Naive B cell (primary cell): Measurements from ENCODE around the gene ITGA7. TPM values are rescaled to one million over a fixed set of nuclear protein-coding genes. Genes with fewer than 3 reads are reported as not detected.

Source experiments
- ATAC-seq, 2 donors: fragments of 150-1000 bp; cut with Tn5 transposase; 2 replicates each; pipeline ENCODE4 v1.10.0; 2021; ENCODE audit warnings: low read depth in 2 of 2, mild to moderate bottlenecking in 2 of 2, moderate library complexity in 2 of 2
- DNase-seq: peaks from one replicate; pipeline ENCODE4 v3.0.0; 2022
- H3K27ac Mint-ChIP-seq, 6 donors: one replicate each; pipeline ENCODE4 v1.8.0; 2020 to 2022; ENCODE audit warnings: mild to moderate bottlenecking in 6 of 6, mixed read lengths in 6 of 6, moderate library complexity in 5 of 6, inconsistent platforms in 2 of 6
- H3K27me3 Mint-ChIP-seq, 3 donors: one replicate each; pipeline ENCODE4 v1.8.0; 2021 to 2022; ENCODE audit warnings: mixed read lengths in 3 of 3, mild to moderate bottlenecking in 1 of 3
- H3K36me3 Mint-ChIP-seq, 2 donors: one replicate each; pipeline ENCODE4 v1.8.0; 2020 to 2022; ENCODE audit warnings: mixed read lengths in 2 of 2, inconsistent platforms in 1 of 2, mild to moderate bottlenecking in 1 of 2
- H3K4me1 Mint-ChIP-seq, 3 donors: one replicate each; pipeline ENCODE4 v1.8.0; 2020 to 2022; ENCODE audit warnings: mixed read lengths in 3 of 3, inconsistent platforms in 1 of 3, mild to moderate bottlenecking in 1 of 3, moderate library complexity in 1 of 3
- H3K4me3 Mint-ChIP-seq, 8 donors: one replicate each; pipeline ENCODE4 v1.8.0; 2020 to 2022; ENCODE audit warnings: mild to moderate bottlenecking in 8 of 8, mixed read lengths in 8 of 8, moderate library complexity in 8 of 8, inconsistent platforms in 2 of 8
- H3K9me3 Mint-ChIP-seq, 7 donors: one replicate each; pipeline ENCODE4 v1.8.0; 2020 to 2022; ENCODE audit warnings: mixed read lengths in 7 of 7, mild to moderate bottlenecking in 5 of 7, inconsistent platforms in 2 of 7, moderate library complexity in 1 of 7
- polyA plus RNA-seq, 6 donors: library from polyadenylated mRNA; unstranded; fragments of 300-500 nt; fragmentation: Illumina TruSeq; gene quantifications; one replicate each; pipeline ENCODE4 v1.2.3, GENCODE V29; 2021; ENCODE audit warnings: low read depth in 6 of 6

Gene ITGA7
- polyA plus RNA-seq, 6 donors from 2014 or later, result 0.14 to 0.36 TPM; not detected in 4

GRCh38 chr12:55720071-55720564 is 12.4 kb upstream of the ITGA7 start, which contains the start of gene RDH5:
Gene RDH5, plus strand, starts transcription at chr12:55720393. Its CDS starts 792 bp downstream, at chr12:55721185.
- peaks cover 33 to 50% (median 45%) of the 10 kb centered on the region in 3 donors for H3K4me1 Mint-ChIP-seq
- ATAC-seq (no peak), DNase-seq (no peak)
- no peaks in the 10 kb centered on the region for H3K27me3 Mint-ChIP-seq
- peak within 1 kb of the TSS in 4 of 8 donors; percentile 15 to 59 (median 34) for H3K4me3 Mint-ChIP-seq
- no peaks in the 10 kb centered on the region for H3K36me3 Mint-ChIP-seq
- no peak within 1 kb of the TSS for H3K27ac Mint-ChIP-seq
- no peaks in the 10 kb centered on the region for H3K9me3 Mint-ChIP-seq

GRCh38 chr12:55719371-55719770 is 11.7 kb upstream of the ITGA7 start:
- H3K9me3 Mint-ChIP-seq, result no peaks in the 10 kb centered on the region
- no peak for ATAC-seq
- H3K4me3 Mint-ChIP-seq, result peak overlapping the region in 3 of 8 donors; percentile 15 to 59 (median 52)
- H3K4me1 Mint-ChIP-seq, result peaks cover 29 to 43% (median 43%) of the 10 kb centered on the region in 3 donors
- no peak overlapping the region for H3K27ac Mint-ChIP-seq
- H3K27me3 Mint-ChIP-seq, result no peaks in the 10 kb centered on the region
- no peaks in the 10 kb centered on the region for H3K36me3 Mint-ChIP-seq
- DNase-seq, result no peak

- DNase-seq (no peak), ATAC-seq (no peak)
- peak overlapping the region in 4 of 8 donors; percentile 32 to 97 (median 76) for H3K4me3 Mint-ChIP-seq
- no peaks in the 10 kb centered on the region for H3K9me3 Mint-ChIP-seq
- H3K36me3 Mint-ChIP-seq, result no peaks in the 10 kb centered on the region
- peaks cover 28 to 43% (median 43%) of the 10 kb centered on the region in 3 donors for H3K4me1 Mint-ChIP-seq
- H3K27me3 Mint-ChIP-seq, result no peaks in the 10 kb centered on the region
- H3K27ac Mint-ChIP-seq, result peak overlapping the region in 2 of 6 donors; percentile 28 to 63
Measured at GRCh38 chr12:55718624-55719275, 11.0 kb upstream of the ITGA7 start.

GRCh38 chr12:55718015-55718414 is 10.3 kb upstream of the ITGA7 start:
- Mint-ChIP-seq H3K27ac (peak overlapping the region in 2 of 6 donors; percentile 28 to 38), H3K4me3 (peak overlapping the region in 6 of 8 donors; percentile 15 to 97 (median 80)), H3K4me1 (peaks cover 25 to 43% (median 43%) of the 10 kb centered on the region in 3 donors), H3K9me3 (no peaks in the 10 kb centered on the region), H3K27me3 (no peaks in the 10 kb centered on the region), H3K36me3 (no peaks in the 10 kb centered on the region)
- no peak for DNase-seq
- no peak for ATAC-seq

DNA sequence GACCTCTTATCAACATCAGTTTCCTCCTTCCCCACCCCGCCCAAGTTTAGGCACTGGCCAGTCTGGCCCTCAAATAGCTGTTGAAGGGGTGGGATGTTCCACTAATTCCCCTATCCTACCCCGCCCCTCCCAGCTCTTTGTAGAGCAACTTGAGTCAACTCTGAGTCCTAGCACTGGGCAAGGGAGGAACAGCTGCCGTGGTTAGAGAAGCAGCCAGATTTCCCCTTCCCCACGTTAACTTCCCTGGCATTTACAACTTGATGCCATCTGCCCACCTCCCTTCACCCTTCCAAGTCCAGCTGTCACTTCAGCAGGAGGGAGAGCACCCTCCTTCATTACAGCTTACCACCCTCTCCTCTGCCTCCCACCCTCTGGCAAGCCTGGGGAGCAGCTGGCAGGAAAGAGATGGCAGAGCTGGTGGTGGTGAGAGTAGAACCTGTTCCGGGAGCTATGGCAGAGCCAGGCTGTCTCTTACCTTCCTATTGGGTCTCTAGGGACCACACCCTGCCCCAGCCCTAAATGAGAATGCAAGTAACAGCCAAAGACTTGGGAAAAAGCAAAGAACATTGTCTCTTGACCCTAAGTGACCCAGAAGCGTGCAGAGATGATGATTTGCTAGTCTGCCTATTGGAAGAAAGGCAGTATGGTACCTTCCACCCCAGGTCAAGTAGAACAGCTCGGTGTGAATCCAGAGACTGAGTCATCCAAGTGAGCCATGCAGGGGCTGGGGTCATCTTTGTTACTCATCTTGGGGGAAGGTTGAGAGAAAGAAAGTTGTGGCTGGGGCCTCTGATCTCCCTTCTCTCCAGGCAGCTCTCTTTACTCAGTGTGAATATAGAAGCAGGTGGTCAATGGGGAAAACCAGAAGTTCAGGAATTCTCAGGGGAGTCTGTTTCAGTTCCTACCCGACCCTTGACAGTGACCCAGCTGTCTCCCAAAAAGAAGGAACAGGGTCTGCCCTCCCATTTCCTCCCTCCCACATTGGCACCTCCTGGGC is 9.6 kb upstream of the ITGA7 start:
- no peak for DNase-seq
- no peaks in the 10 kb centered on the region for H3K9me3 Mint-ChIP-seq
- peak overlapping the region in 4 of 6 donors; percentile 38 to 96 (median 94) for H3K27ac Mint-ChIP-seq
- peaks cover 25 to 43% (median 40%) of the 10 kb centered on the region in 3 donors for H3K4me1 Mint-ChIP-seq
- no peak for ATAC-seq
- no peaks in the 10 kb centered on the region for H3K36me3 Mint-ChIP-seq
- no peaks in the 10 kb centered on the region for H3K27me3 Mint-ChIP-seq
- peak overlapping the region; percentile 88 to 97 (median 96) for H3K4me3 Mint-ChIP-seq

DNA sequence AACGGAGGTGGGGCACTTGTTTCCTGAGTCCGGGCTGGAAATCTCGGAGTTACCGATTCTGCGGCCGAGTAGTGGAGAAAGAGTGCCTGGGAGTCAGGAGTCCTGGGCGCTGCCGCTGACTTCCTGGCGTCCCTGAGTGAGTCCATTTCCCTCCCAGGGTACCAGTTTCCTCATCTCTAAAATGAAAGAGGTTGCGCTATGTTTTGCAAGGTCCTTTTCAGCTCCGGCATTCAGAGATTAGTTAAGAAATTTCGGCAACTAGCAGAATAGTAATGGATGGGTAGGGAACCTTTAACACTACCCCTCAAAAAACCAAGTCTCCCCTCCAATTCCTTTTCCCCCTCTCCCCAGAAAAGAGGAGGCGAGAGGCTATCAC is 8.9 kb upstream of the ITGA7 start:
- Mint-ChIP-seq H3K4me1 (peaks cover 25 to 43% (median 40%) of the 10 kb centered on the region in 3 donors), H3K27me3 (no peaks in the 10 kb centered on the region), H3K4me3 (peak overlapping the region; percentile 88 to 97 (median 96)), H3K36me3 (no peaks in the 10 kb centered on the region), H3K9me3 (no peaks in the 10 kb centered on the region), H3K27ac (peak overlapping the region; percentile 93 to 99 (median 96))
- DNase-seq, result no peak
- ATAC-seq, result no peak

DNA sequence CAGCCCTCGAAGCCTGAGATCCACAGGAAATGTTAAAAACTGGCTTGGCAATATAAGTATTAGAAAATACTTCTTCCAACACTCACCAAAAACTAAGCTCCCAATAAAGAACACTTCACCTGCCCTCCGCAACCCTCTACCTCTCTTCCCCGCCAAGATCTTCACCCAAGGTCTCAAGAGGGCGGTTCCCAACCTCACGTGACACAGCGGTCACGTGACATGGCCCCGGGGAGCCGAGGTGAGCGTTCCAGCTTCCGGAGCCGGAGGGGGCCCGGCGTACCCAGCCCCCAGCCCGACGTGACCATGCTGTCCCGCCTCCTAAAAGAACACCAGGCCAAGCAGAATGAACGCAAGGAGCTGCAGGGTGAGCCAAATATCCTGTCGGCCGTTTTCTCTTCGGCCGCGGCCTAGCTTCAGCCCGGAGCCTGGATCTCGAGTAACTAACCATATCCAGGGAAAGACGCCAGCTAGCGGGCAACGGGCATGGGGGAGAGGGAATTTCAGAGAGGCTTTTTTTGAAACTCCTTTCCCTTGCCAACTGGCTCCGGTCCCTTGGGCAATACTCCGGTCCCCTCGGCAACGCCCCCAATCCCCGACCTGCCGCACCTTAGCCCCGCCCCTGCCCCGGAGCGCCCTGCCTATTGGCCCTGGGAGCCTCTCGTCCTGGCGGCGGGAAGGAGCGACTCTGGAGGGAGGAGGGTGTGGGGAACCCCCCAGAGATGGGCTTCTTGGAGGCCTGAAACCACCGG is 8.3 kb upstream of the ITGA7 start, which contains the start of gene BLOC1S1:
TSS of gene BLOC1S1 (plus strand) at position 214 of the 749 bp plus-strand sequence. CDS start at position 220, 6 bp downstream.
- Mint-ChIP-seq H3K4me1 (peaks cover 25 to 43% (median 40%) of the 10 kb centered on the region in 3 donors), H3K27ac (peak within 1 kb of the TSS; percentile 93 to 99 (median 96)), H3K4me3 (peak within 1 kb of the TSS; percentile 88 to 97 (median 96)), H3K36me3 (no peaks in the 10 kb centered on the region), H3K9me3 (no peaks in the 10 kb centered on the region), H3K27me3 (no peaks in the 10 kb centered on the region)
- ATAC-seq (peak; percentile 91 to 93), DNase-seq (peak; percentile 87)

GRCh38 chr12:55715169-55715764 is 7.6 kb upstream of the ITGA7 start:
- no peaks in the 10 kb centered on the region for H3K36me3 Mint-ChIP-seq
- peak overlapping the region; percentile 88 to 97 (median 96) for H3K4me3 Mint-ChIP-seq
- no peaks in the 10 kb centered on the region for H3K9me3 Mint-ChIP-seq
- H3K4me1 Mint-ChIP-seq, result peaks cover 25 to 43% (median 40%) of the 10 kb centered on the region in 3 donors
- no peak for DNase-seq
- no peaks in the 10 kb centered on the region for H3K27me3 Mint-ChIP-seq
- peak overlapping the region in 5 of 6 donors; percentile 94 to 99 (median 96) for H3K27ac Mint-ChIP-seq
- ATAC-seq, result no peak

- DNase-seq (no peak), ATAC-seq (no peak)
- H3K4me1 Mint-ChIP-seq, result peaks cover 30 to 43% (median 41%) of the 10 kb centered on the region in 3 donors
- no peak overlapping the region for H3K27ac Mint-ChIP-seq
- H3K4me3 Mint-ChIP-seq, result peak overlapping the region in 3 of 8 donors; percentile 32 to 68 (median 45)
- H3K36me3 Mint-ChIP-seq, result no peaks in the 10 kb centered on the region
- H3K9me3 Mint-ChIP-seq, result no peaks in the 10 kb centered on the region
- peaks cover 6 to 14% (median 9%) of the 10 kb centered on the region in 3 donors for H3K27me3 Mint-ChIP-seq
Measured at GRCh38 chr12:55713721-55714120, 6.0 kb upstream of the ITGA7 start.

DNA sequence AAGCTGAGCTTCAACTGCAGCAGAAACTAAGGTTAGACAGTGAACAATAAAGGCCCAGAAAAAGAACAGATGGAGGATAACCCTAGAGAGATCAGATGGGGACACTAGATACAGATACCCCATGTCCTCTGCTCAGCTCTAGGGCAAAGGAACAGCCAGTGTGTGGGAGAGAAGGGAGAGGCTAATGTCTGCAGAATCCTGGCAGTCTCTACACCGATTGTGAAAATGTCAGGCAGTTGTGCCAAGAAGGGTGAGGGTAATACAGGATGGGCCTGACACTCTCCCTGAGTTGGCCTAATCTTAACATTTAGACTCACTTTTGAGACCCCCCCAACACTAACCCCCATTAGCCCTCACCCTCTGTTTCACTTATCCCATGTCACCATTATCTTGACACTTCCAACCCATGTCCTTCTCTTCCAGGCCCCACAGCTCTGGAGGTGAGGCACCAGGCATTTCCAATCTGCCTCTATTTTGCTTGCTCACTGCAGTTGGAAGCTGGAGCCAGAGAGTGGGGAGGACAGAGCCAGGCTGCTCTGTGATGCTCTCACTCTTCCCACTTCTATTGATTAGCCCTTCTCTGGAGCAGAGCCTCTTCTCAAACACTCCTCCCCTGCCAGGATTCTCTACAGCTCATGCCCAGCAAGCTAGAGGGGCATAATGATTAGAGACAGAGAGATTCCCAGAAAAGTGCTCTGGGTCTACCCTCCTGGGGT is 5.2 kb upstream of the ITGA7 start:
- H3K9me3 Mint-ChIP-seq, result no peaks in the 10 kb centered on the region
- H3K4me1 Mint-ChIP-seq, result peaks cover 30 to 43% (median 41%) of the 10 kb centered on the region in 3 donors
- no peak for DNase-seq
- no peaks in the 10 kb centered on the region for H3K36me3 Mint-ChIP-seq
- peaks cover 12 to 23% (median 14%) of the 10 kb centered on the region in 3 donors for H3K27me3 Mint-ChIP-seq
- H3K27ac Mint-ChIP-seq, result peak overlapping the region in 1 of 6 donors; percentile 85
- no peak for ATAC-seq
- peak overlapping the region in 1 of 8 donors; percentile 68 for H3K4me3 Mint-ChIP-seq

GRCh38 chr12:55711786-55712553 is 4.3 kb upstream of the ITGA7 start:
- Mint-ChIP-seq H3K9me3 (no peaks in the 10 kb centered on the region), H3K4me1 (peaks cover 28 to 38% (median 36%) of the 10 kb centered on the region in 3 donors), H3K4me3 (no peak overlapping the region)

More at GRCh38 chr12:55711786-55712553, 4.3 kb upstream of the ITGA7 start:
- H3K27me3 Mint-ChIP-seq, result peaks cover 14 to 25% (median 14%) of the 10 kb centered on the region in 3 donors
- H3K36me3 Mint-ChIP-seq, result no peaks in the 10 kb centered on the region
- no peak overlapping the region for H3K27ac Mint-ChIP-seq
- no peak for DNase-seq
- ATAC-seq, result no peak
